ENCODE data around the gene NACC1. TPM values are rescaled to one million over a fixed set of nuclear protein-coding genes. Genes with fewer than 3 reads are reported as not detected.

Gene NACC1
- total and polyA plus RNA-seq, 2 of the 13 experiments (the other 11 are each of a cell fraction or from before 2014, with no cell fraction given), result 31.8 to 42.3 TPM

DNA sequence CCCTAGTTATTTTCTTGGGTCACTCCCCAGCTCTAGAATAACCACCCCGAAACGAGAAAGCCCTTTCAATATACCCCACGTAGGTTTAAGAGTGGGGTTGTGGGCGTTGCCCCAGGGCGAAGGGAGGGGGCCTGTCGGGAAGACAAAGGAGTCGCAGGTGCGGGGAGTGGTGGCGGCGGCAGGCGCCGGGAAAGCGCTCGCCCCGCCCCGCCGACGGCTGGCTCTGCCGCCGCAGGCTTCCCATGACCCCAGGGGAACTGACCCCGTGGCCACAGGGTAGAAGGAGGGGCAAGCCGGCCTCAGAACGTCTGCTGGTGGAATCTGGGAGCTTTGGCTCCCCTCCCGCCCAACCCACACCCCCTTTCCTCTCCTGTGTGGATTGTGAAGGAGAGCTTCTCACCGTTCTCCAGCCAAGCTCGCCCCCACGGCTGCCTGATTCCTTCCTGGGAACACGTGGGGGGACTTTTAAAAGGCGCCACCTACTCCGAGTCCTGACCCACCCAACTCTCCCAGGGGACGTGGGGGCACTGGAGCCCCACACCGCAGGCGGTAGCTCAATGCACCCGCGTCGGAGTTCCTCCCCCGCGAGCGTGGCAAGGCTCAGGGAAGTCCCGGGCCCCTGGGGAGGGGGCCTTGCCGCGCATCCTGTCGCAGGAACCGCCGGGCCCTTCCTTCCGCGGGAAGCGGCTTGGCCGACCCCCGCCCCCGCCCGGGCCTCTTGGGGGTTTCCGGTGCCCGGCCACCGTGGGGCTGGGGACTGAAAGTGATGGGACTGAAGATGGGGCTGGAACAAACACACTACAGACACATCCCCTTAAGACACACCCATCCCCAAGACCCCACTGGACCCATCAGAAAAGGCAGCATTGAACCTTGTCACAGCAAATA is 37.7 kb downstream of the NACC1 start (continued):
- TF ChIP-seq ZSCAN29 (CRISPR knock-in tag; conservative IDR thresholded peaks at IDR 0.05), result peak; percentile 47; the same call in 1 of the 2 replicates
- TF ChIP-seq, protein P1, sequence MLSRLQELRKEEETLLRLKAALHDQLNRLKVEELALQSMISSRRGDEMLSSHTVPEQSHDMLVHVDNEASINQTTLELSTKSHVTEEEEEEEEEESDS (CRISPR knock-in tag; IDR thresholded peaks at IDR 0.05; ENCODE audit: borderline replicate concordance), result no peak
- peak; percentile 75 for TF ChIP-seq POLR2G (IDR thresholded peaks at IDR 0.05; ENCODE audit: low read depth, low read length)
- TF ChIP-seq, protein P2, sequence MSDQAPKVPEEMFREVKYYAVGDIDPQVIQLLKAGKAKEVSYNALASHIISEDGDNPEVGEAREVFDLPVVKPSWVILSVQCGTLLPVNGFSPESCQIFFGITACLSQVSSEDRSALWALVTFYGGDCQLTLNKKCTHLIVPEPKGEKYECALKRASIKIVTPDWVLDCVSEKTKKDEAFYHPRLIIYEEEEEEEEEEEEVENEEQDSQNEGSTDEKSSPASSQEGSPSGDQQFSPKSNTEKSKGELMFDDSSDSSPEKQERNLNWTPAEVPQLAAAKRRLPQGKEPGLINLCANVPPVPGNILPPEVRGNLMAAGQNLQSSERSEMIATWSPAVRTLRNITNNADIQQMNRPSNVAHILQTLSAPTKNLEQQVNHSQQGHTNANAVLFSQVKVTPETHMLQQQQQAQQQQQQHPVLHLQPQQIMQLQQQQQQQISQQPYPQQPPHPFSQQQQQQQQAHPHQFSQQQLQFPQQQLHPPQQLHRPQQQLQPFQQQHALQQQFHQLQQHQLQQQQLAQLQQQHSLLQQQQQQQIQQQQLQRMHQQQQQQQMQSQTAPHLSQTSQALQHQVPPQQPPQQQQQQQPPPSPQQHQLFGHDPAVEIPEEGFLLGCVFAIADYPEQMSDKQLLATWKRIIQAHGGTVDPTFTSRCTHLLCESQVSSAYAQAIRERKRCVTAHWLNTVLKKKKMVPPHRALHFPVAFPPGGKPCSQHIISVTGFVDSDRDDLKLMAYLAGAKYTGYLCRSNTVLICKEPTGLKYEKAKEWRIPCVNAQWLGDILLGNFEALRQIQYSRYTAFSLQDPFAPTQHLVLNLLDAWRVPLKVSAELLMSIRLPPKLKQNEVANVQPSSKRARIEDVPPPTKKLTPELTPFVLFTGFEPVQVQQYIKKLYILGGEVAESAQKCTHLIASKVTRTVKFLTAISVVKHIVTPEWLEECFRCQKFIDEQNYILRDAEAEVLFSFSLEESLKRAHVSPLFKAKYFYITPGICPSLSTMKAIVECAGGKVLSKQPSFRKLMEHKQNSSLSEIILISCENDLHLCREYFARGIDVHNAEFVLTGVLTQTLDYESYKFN (CRISPR knock-in tag; conservative IDR thresholded peaks at IDR 0.05), result peak; percentile 36; the same call in 1 of the 2 replicates
- TF ChIP-seq HOXA7 (CRISPR knock-in tag; IDR thresholded peaks at IDR 0.05), result no peak
- TF ChIP-seq HHEX (CRISPR knock-in tag; IDR thresholded peaks at IDR 0.05), result no peak
- TF ChIP-seq ZSCAN22 (CRISPR knock-in tag; IDR thresholded peaks at IDR 0.05), result no peak
- TF ChIP-seq ZNF644 (CRISPR knock-in tag; IDR thresholded peaks at IDR 0.05; ENCODE audit: low read depth), result no peak
- peak; percentile 74 for TF ChIP-seq TBX2 (CRISPR knock-in tag; IDR thresholded peaks at IDR 0.05; ENCODE audit: borderline replicate concordance)
- TF ChIP-seq ZNF777 (CRISPR knock-in tag; IDR thresholded peaks at IDR 0.05), result peak; percentile 58
- TF ChIP-seq POLR2AphosphoS2 (IDR thresholded peaks at IDR 0.05; ENCODE audit: low read depth, low read length), result no peak
- no peak for TF ChIP-seq ZFP90 (CRISPR knock-in tag; IDR thresholded peaks at IDR 0.05; ENCODE audit: borderline replicate concordance)
- TF ChIP-seq ZNF501 (CRISPR knock-in tag; IDR thresholded peaks at IDR 0.05), result no peak; the same call in 1 of the 2 replicates
- no peak for TF ChIP-seq CAMTA2 (CRISPR knock-in tag; IDR thresholded peaks at IDR 0.05; ENCODE audit: borderline replicate concordance)
- no peak for TF ChIP-seq KLF6 (CRISPR knock-in tag; IDR thresholded peaks at IDR 0.05)
- no peak for TF ChIP-seq IKZF4 (CRISPR knock-in tag; IDR thresholded peaks at IDR 0.05; ENCODE audit: borderline replicate concordance, low read depth, not compliant biosample characterization)
- no peak for TF ChIP-seq ZNF20 (CRISPR knock-in tag; IDR thresholded peaks at IDR 0.05)
- no peak for TF ChIP-seq SMYD3 (CRISPR knock-in tag; IDR thresholded peaks at IDR 0.05)
- TF ChIP-seq HES4 (CRISPR knock-in tag; IDR thresholded peaks at IDR 0.05; ENCODE audit: borderline replicate concordance), result no peak
- TF ChIP-seq, protein P3, sequence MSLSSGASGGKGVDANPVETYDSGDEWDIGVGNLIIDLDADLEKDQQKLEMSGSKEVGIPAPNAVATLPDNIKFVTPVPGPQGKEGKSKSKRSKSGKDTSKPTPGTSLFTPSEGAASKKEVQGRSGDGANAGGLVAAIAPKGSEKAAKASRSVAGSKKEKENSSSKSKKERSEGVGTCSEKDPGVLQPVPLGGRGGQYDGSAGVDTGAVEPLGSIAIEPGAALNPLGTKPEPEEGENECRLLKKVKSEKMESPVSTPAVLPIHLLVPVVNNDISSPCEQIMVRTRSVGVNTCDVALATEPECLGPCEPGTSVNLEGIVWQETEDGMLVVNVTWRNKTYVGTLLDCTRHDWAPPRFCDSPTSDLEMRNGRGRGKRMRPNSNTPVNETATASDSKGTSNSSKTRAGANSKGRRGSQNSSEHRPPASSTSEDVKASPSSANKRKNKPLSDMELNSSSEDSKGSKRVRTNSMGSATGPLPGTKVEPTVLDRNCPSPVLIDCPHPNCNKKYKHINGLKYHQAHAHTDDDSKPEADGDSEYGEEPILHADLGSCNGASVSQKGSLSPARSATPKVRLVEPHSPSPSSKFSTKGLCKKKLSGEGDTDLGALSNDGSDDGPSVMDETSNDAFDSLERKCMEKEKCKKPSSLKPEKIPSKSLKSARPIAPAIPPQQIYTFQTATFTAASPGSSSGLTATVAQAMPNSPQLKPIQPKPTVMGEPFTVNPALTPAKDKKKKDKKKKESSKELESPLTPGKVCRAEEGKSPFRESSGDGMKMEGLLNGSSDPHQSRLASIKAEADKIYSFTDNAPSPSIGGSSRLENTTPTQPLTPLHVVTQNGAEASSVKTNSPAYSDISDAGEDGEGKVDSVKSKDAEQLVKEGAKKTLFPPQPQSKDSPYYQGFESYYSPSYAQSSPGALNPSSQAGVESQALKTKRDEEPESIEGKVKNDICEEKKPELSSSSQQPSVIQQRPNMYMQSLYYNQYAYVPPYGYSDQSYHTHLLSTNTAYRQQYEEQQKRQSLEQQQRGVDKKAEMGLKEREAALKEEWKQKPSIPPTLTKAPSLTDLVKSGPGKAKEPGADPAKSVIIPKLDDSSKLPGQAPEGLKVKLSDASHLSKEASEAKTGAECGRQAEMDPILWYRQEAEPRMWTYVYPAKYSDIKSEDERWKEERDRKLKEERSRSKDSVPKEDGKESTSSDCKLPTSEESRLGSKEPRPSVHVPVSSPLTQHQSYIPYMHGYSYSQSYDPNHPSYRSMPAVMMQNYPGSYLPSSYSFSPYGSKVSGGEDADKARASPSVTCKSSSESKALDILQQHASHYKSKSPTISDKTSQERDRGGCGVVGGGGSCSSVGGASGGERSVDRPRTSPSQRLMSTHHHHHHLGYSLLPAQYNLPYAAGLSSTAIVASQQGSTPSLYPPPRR (CRISPR knock-in tag; IDR thresholded peaks at IDR 0.05; ENCODE audit: borderline replicate concordance), result peak; percentile 28; the same call in 1 of the 2 replicates
- no peak for TF ChIP-seq REL (CRISPR knock-in tag; conservative IDR thresholded peaks at IDR 0.05)

Measured in HepG2 (cell line).